GM12801 (cell line): Measurements from ENCODE around the gene COPS7A.

Experiments used
- TF ChIP-seq, protein P1 (sequence below): IDR thresholded peaks from one replicate; pipeline ENCODE4 v1.5.1; 2011; ENCODE audit warnings: control low read depth; ENCODE audit not compliant: insufficient read length; ENCODE audit errors: extremely low read depth

COPS7A gene, protein sequence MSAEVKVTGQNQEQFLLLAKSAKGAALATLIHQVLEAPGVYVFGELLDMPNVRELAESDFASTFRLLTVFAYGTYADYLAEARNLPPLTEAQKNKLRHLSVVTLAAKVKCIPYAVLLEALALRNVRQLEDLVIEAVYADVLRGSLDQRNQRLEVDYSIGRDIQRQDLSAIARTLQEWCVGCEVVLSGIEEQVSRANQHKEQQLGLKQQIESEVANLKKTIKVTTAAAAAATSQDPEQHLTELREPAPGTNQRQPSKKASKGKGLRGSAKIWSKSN

DNA sequence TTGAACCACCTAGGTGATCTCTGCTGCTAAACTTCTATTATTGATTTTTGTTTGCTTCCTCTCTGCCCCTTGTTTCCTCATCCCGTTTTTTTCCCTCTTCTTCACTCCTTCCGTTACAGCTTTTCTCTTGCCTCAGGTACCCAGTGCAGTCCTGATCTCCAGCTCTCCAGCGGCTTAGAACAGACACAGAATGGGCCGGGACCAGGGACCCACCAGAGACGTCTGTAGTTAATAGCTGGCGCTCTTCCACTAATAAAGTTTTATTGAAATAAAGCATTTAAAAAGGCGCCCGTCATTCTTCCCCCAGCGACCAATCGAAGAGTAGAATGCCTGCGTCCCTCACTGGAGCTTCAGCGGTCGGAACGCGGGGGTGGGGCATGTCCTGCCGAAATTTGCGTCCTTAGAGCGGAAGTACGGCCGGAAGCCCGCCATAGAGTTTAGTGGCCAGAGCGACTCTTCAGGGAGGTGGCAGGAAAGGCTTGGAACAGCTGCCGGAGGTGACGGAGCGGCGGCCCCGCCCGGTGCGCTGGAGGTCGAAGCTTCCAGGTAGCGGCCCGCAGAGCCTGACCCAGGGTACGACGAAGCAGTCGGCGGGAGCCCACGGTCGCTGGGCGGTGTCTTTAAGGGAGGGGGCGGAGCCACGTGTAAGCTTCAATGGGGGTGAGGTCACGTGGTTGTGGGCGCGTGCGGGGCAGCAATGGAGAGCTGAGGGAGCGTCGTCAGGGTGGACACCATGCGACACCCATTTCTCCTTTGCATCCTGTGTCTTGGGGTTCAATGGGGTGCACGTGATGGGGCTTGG lies at the start of gene COPS7A:
COPS7A (plus strand) TSS at position 440 of the 802 bp plus-strand sequence. CDS start 611 bp downstream, outside the sequence.
- TF ChIP-seq, protein P1, sequence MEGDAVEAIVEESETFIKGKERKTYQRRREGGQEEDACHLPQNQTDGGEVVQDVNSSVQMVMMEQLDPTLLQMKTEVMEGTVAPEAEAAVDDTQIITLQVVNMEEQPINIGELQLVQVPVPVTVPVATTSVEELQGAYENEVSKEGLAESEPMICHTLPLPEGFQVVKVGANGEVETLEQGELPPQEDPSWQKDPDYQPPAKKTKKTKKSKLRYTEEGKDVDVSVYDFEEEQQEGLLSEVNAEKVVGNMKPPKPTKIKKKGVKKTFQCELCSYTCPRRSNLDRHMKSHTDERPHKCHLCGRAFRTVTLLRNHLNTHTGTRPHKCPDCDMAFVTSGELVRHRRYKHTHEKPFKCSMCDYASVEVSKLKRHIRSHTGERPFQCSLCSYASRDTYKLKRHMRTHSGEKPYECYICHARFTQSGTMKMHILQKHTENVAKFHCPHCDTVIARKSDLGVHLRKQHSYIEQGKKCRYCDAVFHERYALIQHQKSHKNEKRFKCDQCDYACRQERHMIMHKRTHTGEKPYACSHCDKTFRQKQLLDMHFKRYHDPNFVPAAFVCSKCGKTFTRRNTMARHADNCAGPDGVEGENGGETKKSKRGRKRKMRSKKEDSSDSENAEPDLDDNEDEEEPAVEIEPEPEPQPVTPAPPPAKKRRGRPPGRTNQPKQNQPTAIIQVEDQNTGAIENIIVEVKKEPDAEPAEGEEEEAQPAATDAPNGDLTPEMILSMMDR, result no peak

DNA sequence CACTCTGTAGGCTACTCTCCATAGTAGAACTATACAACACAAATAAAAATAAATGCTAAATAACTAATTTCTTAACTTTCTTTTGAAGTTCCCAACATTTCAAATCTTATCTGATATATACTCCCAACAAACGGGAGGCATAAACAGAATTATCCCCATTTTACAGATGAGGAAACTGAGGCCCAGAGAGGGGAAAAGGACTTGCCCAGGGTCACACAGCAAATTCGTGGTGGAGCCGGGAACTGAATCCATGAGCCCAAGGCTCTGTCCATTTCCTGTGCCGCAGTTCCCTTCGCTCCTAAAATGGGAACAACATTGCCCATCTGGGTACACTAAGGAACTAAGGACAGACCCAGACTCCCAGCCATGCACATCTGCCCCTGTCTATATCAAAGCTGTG lies 46.9 kb upstream of the COPS7A start:
- TF ChIP-seq, protein P1, result no peak

DNA sequence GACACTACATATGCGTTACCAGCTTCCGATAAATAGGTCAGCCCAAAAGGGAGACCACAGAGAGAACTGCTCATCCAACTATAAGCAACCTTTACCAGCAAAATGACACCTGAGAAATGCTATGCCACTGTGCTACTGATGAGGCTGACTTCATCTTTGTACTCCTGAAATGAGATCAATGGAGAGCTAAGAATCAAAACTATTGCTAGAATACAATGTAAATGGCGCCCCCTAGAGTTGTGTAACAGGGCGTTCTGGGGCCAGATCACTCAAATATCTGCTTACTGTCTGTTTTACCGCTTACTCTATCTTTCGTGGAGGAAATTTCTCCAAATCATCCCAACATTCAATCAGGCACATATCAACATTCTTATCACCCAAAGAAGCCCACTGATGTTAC lies 39.2 kb upstream of the COPS7A start:
- TF ChIP-seq, protein P1, result no peak

DNA sequence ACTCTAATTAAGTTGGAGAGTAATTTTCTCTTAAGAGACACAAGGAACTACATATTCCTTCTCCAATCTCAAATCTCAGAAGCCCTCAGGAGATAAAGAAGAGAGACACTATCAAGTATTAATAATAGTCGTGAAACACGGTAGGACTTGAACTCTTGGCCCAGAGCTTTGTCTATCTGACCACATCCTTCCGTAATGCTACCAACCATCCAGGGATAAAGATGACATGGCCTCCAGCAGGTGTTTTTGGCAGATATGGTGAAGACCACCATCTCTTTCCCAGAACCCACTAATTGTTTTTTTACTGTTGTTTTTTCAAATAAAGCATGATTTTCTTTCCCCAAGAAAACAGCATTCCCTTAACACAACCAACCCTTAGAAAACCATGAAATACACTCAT lies 38.0 kb upstream of the COPS7A start:
- TF ChIP-seq, protein P1, result no peak

DNA sequence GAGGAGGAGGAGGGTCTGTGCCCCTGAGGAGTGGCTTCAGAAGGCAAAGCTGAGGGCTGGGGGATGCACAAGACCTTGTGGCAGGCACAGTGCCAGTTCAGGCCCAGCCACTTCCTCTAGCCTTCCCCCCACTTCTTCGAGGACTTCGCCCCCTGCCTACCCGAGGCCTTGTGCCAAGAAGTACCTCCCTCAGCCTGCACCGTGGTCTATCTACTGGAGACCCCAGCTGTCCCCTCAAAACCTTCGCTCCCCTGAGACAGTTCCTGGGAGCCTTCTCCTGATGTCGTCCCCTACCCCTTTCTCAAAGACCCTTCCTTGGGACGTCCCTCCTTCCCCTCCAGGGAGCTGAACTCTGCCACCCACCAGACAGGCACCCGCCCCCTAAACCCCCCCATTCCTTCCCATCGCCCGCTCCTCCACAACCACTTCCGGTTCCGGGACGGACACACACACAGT lies 35.3 kb upstream of the COPS7A start:
- TF ChIP-seq, protein P1, result no peak

DNA sequence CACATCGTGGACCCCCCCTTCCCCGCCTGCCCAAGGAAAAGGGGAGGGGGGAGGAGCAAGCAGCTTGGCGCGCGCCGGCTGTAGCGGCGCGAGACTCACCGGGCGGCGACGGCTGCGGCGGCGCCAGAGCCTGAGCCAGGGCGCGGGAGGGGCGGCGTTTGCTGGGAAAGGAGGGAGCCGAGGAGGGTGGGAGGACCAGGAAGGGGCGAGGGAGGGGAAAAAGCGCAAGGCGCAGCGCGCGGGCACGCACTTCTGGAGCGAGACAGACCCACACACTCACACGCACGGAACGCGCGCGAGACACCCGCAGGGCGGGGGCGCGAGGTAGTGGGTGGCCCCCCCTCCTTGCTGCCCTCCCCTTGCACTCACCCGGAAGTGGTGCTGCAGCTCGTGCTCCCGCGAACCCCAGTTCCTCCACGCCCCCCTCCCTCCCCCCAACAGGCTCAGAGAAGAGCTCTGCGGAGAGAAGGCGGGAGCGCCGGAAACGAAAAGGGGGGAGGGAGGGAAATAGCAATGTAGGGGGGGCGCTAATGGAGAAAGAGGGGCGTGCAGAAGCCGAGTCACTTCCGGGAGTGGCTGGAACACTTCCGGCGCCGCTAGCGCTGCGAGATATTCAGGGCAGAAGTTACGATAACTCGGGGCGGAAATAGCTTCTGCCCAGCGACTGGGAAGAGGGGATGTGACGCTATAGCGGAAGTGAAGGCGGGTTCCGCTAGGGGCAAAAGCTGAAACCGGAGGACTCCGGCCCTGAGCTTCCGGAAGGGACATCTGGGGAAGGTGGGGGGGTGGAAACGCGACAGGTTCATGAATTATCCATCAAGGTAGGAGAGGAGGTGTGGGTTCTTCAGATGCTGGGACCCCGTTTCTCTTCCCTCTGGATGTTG lies 34.6 kb upstream of the COPS7A start, which contains the start of gene ZNF384:
ZNF384 (minus strand) TSS at position 377 of the 884 bp plus-strand sequence. CDS start 9,855 bp downstream, outside the sequence.
- TF ChIP-seq, protein P1, result no peak
